Measurements from ENCODE around the gene GMCL1. TPM values are rescaled to one million over a fixed set of nuclear protein-coding genes. Genes with fewer than 3 reads are reported as not detected.

GMCL1 gene
- total and polyA plus RNA-seq, 9 of the 15 experiments (the other 6 are each of a cell fraction or from before 2014, with no cell fraction given): 7.0 to 27.3 (median 15.4) TPM

- TF ChIP-seq ZMIZ1 (IDR thresholded peaks at IDR 0.05; ENCODE audit: low read depth in 2 of 2, low read length in 2 of 2) (no peak), NR2C2 (CRISPR knock-in tag; IDR thresholded peaks at IDR 0.05) (no peak), NR2C2 (tag; IDR thresholded peaks at IDR 0.05) (no peak), ZHX1 (conservative IDR thresholded peaks at IDR 0.05; ENCODE audit: low read length) (no peak), PHF8 (IDR thresholded peaks at IDR 0.05; ENCODE audit: borderline replicate concordance, low read length) (no peak), MECOM (CRISPR knock-in tag; IDR thresholded peaks at IDR 0.05) (no peak), JUNB (CRISPR knock-in tag; conservative IDR thresholded peaks at IDR 0.05) (no peak), ZBTB33 (CRISPR knock-in tag; IDR thresholded peaks at IDR 0.05) (no peak), CBX1 (IDR thresholded peaks at IDR 0.05; ENCODE audit: low read depth) (0 out of 2 replicates have a peak, but pooled peaks have one; percentile 32), RBFOX2 (IDR thresholded peaks at IDR 0.05; ENCODE audit: low read depth, low read length) (no peak), HMG20A (CRISPR knock-in tag; conservative IDR thresholded peaks at IDR 0.05) (no peak)
- TF ChIP-seq, protein P1, sequence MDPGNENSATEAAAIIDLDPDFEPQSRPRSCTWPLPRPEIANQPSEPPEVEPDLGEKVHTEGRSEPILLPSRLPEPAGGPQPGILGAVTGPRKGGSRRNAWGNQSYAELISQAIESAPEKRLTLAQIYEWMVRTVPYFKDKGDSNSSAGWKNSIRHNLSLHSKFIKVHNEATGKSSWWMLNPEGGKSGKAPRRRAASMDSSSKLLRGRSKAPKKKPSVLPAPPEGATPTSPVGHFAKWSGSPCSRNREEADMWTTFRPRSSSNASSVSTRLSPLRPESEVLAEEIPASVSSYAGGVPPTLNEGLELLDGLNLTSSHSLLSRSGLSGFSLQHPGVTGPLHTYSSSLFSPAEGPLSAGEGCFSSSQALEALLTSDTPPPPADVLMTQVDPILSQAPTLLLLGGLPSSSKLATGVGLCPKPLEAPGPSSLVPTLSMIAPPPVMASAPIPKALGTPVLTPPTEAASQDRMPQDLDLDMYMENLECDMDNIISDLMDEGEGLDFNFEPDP (CRISPR knock-in tag; IDR thresholded peaks at IDR 0.05): no peak
Observed at GRCh38 chr2:69789175-69789721, 40.2 kb upstream of the GMCL1 start (continued).
